Measurements from ENCODE around the gene CACNA1D. TPM values are rescaled to one million over a fixed set of nuclear protein-coding genes. Genes with fewer than 3 reads are reported as not detected.

Gene CACNA1D
- total and polyA plus RNA-seq, 12 donors: 0.04 to 1.9 (median 0.49) TPM

GRCh38 chr3:53675022-53675697 is 180.7 kb downstream of the CACNA1D start:
- no peaks in the 10 kb centered on the region for H3K36me3 ChIP-seq
- WGBS, 2 donors: 56 to 62% methylated on average over 15 of the region's 15 CpGs
- H3K27me3 ChIP-seq: peaks cover 0 to 31% (median 17%) of the 10 kb centered on the region in 7 donors
- intact Hi-C loops (cut with DNase I): loop anchor here in 2 of 10 donors (5.0 kb wide), 1 partner anchor 37 kb away; no protein-coding TSS in a partner anchor
- H3K4me1 ChIP-seq: peaks cover 0 to 5% (median 0%) of the 10 kb centered on the region in 9 donors
- no peak overlapping the region for H3K4me3 ChIP-seq
- no peaks in the 10 kb centered on the region for H3K9me3 ChIP-seq
- ATAC-seq: peak in 1 of 8 donors; percentile 46
- no peak for DNase-seq
- H3K27ac ChIP-seq: no peak overlapping the region
- TF ChIP-seq, protein P1, sequence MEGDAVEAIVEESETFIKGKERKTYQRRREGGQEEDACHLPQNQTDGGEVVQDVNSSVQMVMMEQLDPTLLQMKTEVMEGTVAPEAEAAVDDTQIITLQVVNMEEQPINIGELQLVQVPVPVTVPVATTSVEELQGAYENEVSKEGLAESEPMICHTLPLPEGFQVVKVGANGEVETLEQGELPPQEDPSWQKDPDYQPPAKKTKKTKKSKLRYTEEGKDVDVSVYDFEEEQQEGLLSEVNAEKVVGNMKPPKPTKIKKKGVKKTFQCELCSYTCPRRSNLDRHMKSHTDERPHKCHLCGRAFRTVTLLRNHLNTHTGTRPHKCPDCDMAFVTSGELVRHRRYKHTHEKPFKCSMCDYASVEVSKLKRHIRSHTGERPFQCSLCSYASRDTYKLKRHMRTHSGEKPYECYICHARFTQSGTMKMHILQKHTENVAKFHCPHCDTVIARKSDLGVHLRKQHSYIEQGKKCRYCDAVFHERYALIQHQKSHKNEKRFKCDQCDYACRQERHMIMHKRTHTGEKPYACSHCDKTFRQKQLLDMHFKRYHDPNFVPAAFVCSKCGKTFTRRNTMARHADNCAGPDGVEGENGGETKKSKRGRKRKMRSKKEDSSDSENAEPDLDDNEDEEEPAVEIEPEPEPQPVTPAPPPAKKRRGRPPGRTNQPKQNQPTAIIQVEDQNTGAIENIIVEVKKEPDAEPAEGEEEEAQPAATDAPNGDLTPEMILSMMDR (IDR thresholded peaks at IDR 0.05): no peak

DNA sequence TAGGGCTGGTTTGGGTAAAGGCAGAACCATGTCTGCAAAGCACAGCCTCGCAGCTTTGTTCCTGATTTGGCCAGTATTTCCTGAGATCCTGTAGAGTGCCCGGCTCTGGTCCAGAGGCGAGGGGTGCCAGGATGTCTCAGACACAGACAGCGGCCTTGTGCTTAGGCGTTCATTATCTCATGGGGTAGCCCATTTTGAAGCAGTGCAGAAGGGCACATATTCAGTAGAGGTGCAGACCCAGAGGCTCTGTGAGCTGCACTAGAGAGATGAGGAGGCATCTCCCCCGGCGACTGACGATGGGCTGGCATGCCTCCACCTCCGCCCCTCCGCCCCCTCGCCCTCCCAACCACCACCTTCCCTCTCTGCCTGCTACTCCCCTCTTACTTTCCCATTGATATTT is 181.5 kb downstream of the CACNA1D start:
- intact Hi-C loops (cut with DNase I): loop anchor here in 2 of 10 donors (5.0 kb wide), 1 partner anchor 36 kb away; no protein-coding TSS in a partner anchor
- H3K27me3 ChIP-seq: peaks cover 0 to 39% (median 18%) of the 10 kb centered on the region in 7 donors
- H3K4me3 ChIP-seq: no peak overlapping the region
- no peak overlapping the region for H3K27ac ChIP-seq
- DNase-seq: no peak
- peak in 1 of 8 donors; percentile 23 for ATAC-seq
- no peaks in the 10 kb centered on the region for H3K36me3 ChIP-seq
- 72 to 78% methylated on average over 11 of the region's 11 CpGs for WGBS, 2 donors
- TF ChIP-seq, protein P1 (IDR thresholded peaks at IDR 0.05): no peak
- H3K4me1 ChIP-seq: peaks cover 0 to 7% (median 0%) of the 10 kb centered on the region in 9 donors
- no peaks in the 10 kb centered on the region for H3K9me3 ChIP-seq

DNA sequence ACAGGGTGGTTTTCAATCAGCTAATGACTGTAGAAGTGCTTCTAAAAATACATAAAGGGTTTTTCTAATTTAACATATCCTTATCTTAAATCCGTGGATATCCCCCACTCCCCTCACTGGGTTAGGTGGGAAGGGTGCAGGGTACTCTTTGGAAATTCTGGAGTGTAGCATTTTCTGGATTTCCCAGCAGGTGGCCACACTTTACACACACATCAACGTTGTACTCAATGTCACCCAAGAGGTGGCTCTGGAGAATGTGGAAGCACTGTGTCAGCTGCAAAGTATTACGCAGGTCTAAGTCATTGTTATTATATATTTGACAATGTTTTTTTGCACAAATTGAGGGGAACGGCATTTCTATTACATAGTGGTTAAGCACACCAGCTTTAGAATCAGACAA is 183.0 kb downstream of the CACNA1D start:
- no peaks in the 10 kb centered on the region for H3K9me3 ChIP-seq
- H3K4me1 ChIP-seq: peaks cover 0 to 7% (median 0%) of the 10 kb centered on the region in 9 donors
- H3K27ac ChIP-seq: no peak overlapping the region
- TF ChIP-seq, protein P1 (IDR thresholded peaks at IDR 0.05): peak in 7 of 9 donors; percentile 30 to 53 (median 40)
- intact Hi-C loops (cut with DNase I): loop anchor here in 2 of 10 donors (5.0 kb wide), 1 partner anchor 35 kb away; no protein-coding TSS in a partner anchor
- WGBS, 2 donors: 32 to 33% methylated on average over 4 of the region's 4 CpGs
- no peak for DNase-seq
- peaks cover 0 to 54% (median 30%) of the 10 kb centered on the region in 7 donors for H3K27me3 ChIP-seq
- ATAC-seq: peak in 7 of 8 donors; percentile 29 to 83 (median 81)
- no peak overlapping the region for H3K4me3 ChIP-seq
- H3K36me3 ChIP-seq: no peaks in the 10 kb centered on the region

DNA sequence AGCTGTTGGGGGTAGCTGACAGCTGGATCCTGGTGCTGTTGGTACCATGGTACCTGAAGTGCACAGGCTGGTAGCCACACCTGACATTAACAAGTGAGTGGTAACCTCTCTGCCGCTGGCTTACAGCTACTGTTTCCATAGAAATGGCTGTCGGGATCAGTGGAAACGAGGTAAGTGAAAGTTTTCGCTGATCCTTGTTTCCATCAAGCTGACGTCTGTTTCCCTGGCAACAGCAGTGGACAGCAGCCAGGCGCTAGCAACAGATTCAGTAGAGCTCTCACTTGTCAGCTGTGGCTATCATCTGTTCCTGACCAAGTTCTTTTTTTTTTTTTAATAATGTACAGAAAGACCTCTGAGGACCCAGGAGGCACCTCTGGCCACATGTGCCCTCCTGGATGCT is 185.6 kb downstream of the CACNA1D start:
- TF ChIP-seq, protein P1 (IDR thresholded peaks at IDR 0.05): no peak
- DNase-seq (no peak), ATAC-seq (no peak)
- H3K4me3 ChIP-seq: no peak overlapping the region
- intact Hi-C loops (cut with DNase I): no loop called here
- peaks cover 0 to 7% (median 0%) of the 10 kb centered on the region in 9 donors for H3K4me1 ChIP-seq
- H3K27me3 ChIP-seq: peaks cover 0 to 62% (median 39%) of the 10 kb centered on the region in 7 donors
- WGBS, 2 donors: 8 to 12% methylated on average over 6 of the region's 6 CpGs
- no peaks in the 10 kb centered on the region for H3K9me3 ChIP-seq
- no peak overlapping the region for H3K27ac ChIP-seq
- no peaks in the 10 kb centered on the region for H3K36me3 ChIP-seq
